ENCODE results near the gene LCN15.

DNA sequence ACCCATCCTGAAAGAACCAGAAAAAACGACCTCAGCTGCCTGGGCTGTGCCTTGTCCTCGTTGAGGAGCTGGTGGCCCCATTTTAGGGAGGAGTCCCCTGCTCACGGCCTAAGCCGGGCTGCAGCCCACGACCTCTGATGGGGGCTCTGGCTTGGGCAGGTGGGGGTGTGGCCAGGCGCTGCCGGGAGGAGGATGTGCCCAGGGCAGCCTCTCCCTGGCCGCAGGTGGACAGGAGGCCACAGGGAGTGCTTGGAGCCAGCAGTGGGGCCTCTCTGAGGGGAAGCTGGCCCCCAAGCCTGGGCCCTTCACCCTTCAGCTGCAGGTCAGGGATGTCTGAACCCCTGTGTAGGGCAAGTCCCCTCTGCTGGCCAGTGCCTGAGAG, 49.4 kb downstream of the LCN15 start:
- TF ChIP-seq POLR2A (IDR thresholded peaks at IDR 0.05) (no peak), POLR2AphosphoS5 (IDR thresholded peaks at IDR 0.05) (no peak)

Measured in transverse colon (tissue), 3 donors.